IPS-18c (cell line): ENCODE measurements around the gene PTPRN2.
"Not testable (repeated sequence)": the region's sequence is repeated elsewhere in the genome, so short reads cannot be mapped to it uniquely, and the experiment has no call there.

Experiments
- H3K4me3 ChIP-seq: 2 replicates; pipeline ENCODE4 v1.7.0; 2013; ENCODE audit warnings: low read depth, mild to moderate bottlenecking, low read length, moderate library complexity; ENCODE audit not compliant: insufficient read depth
- H3K9me3 ChIP-seq: one replicate; pipeline ENCODE4 v1.6.1; 2013; ENCODE audit warnings: mild to moderate bottlenecking, low read length, moderate library complexity; ENCODE audit not compliant: control insufficient read depth, insufficient read depth

PTPRN2 gene

DNA sequence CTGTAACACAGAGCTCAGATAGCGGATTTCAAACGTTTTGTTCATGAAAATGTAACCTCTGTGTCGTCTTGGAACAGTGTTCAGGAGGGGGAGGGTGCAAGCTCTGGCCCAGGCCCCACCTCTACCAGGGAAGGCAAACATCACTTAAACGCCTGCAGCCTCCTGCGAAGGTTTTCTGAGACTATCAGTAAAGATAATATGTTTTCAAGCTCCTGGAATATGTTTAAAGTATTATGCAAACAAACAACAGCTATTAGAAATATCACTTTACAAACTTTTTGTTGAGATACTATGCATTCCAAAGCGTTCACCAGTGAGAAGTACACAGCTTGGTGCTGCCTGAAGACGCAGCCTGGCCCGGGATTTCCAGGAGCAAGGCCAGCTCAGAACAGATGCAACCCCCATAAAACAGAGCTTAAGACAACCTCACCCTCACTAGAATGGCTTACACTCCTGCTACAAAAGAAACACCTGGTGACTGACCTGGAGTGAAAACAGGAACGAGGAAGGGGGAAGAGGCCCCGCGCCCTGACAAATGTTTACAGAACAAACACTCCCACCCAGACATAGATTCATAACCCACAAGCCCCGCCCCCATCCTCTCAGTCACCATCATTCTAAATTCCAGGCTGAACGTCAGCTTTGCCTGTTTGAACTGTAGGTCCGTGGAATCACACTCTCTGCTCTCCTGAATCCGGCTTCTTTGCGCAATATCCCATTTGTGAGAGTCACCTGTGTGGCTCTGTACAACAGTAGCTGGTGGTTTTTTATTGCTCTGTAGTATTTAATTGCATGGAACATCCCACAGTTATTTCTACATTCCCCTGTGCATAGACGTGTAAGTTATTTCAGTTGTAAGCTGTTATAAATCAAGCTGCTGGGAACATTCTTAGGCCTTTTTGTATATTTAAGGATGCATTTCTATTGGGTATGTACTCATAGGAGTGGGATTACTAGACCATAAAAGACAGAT is 155.0 kb downstream of the PTPRN2 start:
- H3K4me3 ChIP-seq: no peak overlapping the region

GRCh38 chr7:158431941-158432347 is 155.7 kb downstream of the PTPRN2 start:
- Histone ChIP-seq H3K9me3 (no peaks in the 10 kb centered on the region), H3K4me3 (no peak overlapping the region)

More for the DNA sequence above, 155.0 kb downstream of the PTPRN2 start:
- no peaks in the 10 kb centered on the region for H3K9me3 ChIP-seq

GRCh38 chr7:158431055-158431940 is 156.3 kb downstream of the PTPRN2 start:
- Histone ChIP-seq H3K9me3 (no peaks in the 10 kb centered on the region), H3K4me3 (no peak overlapping the region)

DNA sequence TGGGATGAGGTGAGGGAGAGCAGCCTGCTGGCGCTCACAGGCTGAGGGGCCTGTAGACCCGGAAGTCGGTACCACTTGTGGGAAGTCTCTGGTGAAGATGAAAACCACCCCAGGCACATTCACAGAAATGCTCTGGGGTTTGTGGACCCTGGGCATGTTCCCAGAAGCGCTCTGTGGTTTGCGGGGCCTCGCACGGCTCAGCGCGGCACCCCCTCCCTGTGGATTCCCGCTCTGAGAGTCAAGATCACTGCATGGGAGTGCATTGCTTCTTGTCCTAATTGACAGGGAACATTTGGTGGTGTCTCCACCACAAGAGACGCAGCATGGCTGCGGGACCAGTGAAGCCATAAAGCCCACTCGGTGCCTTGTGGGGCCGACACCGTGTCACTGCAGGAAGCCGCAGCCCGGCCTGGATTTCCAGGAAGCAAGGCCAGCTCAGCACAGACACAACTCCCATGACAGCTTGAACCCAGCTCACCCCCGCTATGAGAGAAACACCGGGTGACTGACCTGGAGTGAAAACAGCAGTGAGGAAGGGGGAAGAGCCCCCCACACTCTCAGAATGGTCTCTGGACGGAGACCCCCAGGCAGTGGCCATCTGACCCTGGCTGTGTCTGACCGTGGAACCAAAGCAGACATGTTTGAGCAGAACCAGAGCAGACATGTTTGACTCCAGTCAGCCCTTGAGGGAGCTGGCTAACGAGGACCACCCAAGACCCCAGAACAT is 157.2 kb downstream of the PTPRN2 start:
- H3K4me3 ChIP-seq: no peak overlapping the region
- H3K9me3 ChIP-seq: no peaks in the 10 kb centered on the region

DNA sequence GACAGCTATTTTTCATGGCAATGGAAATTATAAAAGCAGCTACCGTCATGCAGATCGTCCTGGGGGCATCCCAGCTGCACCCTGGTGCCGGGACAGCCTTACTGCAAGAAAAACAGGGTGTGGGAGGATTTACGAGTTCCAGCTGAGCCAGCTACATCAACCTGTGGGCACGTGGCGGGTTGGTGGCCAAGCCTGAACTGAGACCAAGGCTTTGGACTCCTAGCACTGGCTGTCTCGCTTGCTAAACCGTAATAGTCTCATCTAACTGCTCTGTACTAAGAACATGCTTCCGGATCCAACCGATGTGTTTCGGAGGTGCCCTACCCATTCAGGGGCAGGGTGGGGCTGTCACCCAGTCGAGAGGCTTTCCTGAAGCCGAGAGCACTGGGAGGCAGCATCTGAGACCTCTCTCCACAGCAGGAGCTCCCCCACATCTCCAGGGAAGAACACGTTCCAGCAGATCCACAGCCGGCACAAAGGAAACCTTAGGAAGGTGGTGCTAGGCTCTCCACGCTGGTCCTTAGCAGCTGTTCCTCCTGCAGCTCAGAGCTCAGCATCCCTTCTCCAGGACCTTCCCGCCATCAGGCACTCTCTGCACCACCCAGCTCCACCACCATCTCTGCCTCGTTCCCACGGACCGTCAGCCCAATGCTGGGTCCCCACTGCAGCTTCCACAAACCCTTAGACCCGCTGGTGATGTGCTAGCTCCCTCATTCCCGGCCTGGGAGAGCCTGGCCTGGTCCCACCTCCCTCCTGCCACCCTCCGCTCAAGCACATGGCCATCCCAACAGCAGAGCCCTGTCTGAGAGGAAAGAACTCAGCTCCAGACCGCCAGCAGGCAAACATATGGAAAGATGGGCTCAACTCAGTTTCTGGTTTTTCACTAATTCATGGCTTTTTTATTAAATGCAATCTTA is 158.5 kb downstream of the PTPRN2 start:
- Histone ChIP-seq H3K4me3 (no peak overlapping the region), H3K9me3 (no peaks in the 10 kb centered on the region)

GRCh38 chr7:158428131-158428836 is 159.3 kb downstream of the PTPRN2 start:
- H3K4me3 ChIP-seq: no peak overlapping the region
- H3K9me3 ChIP-seq: no peaks in the 10 kb centered on the region

GRCh38 chr7:158425676-158426075 is 161.9 kb downstream of the PTPRN2 start:
- H3K4me3 ChIP-seq: not testable (repeated sequence)

DNA sequence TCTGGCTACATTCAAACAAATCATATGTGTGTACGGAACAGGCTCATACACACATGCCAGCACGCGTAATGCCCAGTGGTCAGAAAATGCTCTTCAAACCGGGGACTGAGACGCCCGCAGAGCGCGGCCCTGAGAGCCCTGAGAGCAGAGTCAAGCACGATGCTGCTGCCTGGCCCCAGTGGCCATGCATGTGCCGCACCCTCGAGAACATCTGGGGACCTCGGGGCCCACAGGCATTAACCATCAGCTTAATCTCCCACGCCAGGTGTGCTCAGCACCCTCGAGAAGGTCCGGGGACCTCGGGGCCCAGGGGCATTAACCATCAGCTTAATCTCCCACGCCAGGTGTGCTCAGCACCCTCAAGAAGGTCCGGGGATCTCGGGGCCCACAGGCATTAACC is 163.1 kb downstream of the PTPRN2 start:
- H3K9me3 ChIP-seq: no peaks in the 10 kb centered on the region
- no peak overlapping the region for H3K4me3 ChIP-seq

More at GRCh38 chr7:158425676-158426075, 161.9 kb downstream of the PTPRN2 start:
- not testable (repeated sequence) for H3K9me3 ChIP-seq

- Histone ChIP-seq H3K9me3 (no peaks in the 10 kb centered on the region), H3K4me3 (no peak overlapping the region)
These were observed 163.6 kb downstream of the PTPRN2 start for GRCh38 chr7:158424011-158424410.

GRCh38 chr7:158422887-158423560 is 164.6 kb downstream of the PTPRN2 start:
- Histone ChIP-seq H3K9me3 (no peaks in the 10 kb centered on the region), H3K4me3 (no peak overlapping the region)

- Histone ChIP-seq H3K9me3 (no peaks in the 10 kb centered on the region), H3K4me3 (no peak overlapping the region)
These were observed 165.3 kb downstream of the PTPRN2 start for GRCh38 chr7:158422196-158422886.

DNA sequence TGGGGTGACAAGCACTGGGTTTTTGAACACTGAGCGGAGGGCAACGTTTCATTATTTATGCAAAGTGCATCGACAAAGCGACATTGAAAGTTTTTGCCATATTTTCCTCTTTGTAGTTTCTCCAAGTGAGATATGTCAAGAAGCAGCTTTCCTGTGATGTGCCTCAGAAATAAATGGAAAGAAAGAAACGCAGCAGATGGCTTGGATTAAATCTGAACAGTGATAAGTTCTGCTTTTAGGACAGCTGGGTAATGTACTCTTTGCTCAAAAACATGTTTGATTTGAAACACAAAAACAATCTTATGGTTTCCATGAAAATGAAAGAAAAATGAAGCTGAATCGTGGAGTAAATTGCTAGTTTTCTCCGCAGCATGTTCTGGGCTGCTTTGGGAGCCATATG is 166.3 kb downstream of the PTPRN2 start:
- Histone ChIP-seq H3K9me3 (peaks cover 4% of the 10 kb centered on the region), H3K4me3 (no peak overlapping the region)

DNA sequence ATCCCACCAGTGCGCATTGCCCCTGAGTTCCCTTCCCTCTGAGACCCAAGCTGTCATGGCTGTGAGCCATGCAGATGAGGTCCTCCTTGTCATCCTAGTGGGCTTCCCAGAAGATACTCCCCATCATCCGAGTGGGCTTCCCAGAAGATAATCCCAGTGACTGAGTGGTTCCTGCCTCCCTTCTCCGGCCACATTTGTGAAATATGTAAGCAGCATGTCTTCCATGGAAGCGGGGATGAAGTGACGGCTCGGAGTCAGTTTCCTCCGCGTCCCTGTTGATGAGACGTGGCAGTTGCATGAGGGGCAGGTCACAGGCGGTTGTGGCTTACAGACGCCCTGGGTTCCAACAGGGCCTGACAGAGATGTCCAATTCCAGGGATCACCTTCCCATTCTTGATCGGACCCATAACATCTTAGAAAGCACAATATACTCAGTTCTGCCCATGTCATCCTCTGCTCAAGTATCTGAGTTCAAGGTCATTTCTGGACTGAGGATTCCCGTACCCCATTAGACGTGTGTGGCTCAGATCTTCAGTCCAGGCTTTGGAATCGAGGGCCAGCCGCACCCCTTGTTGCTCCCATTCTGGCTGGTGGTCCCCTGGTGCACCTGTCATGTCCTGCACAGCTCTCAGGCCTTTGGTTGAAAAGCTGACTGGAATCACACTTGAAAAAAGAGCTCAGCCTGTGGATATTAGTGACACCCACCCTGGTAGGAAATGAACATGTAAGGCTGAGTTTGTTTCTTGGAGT is 166.9 kb downstream of the PTPRN2 start:
- peaks cover 4% of the 10 kb centered on the region for H3K9me3 ChIP-seq
- H3K4me3 ChIP-seq: no peak overlapping the region

GRCh38 chr7:158419238-158419785 is 168.3 kb downstream of the PTPRN2 start:
- Histone ChIP-seq H3K9me3 (peaks cover 4% of the 10 kb centered on the region), H3K4me3 (no peak overlapping the region)
